22Rv1 (cell line): ENCODE measurements around the gene PRRX1.

ENCODE experiments used
- H3K27ac ChIP-seq: fragments of 450-650 bp; 2 replicates; pipeline ENCODE4 v1.5.1; 2017
- ZFX ChIP-seq: fragments of 450-650 bp; IDR thresholded peaks from 2 replicates; pipeline ENCODE4 v1.6.1; 2017; ENCODE audit warnings: antibody characterized with exemption, borderline replicate concordance
- TF ChIP-seq, protein P1 (sequence below): fragments of 450-650 bp; IDR thresholded peaks from 2 replicates; pipeline ENCODE4 v1.5.1; 2017; ENCODE audit warnings: mild to moderate bottlenecking

The PRRX1 gene

DNA sequence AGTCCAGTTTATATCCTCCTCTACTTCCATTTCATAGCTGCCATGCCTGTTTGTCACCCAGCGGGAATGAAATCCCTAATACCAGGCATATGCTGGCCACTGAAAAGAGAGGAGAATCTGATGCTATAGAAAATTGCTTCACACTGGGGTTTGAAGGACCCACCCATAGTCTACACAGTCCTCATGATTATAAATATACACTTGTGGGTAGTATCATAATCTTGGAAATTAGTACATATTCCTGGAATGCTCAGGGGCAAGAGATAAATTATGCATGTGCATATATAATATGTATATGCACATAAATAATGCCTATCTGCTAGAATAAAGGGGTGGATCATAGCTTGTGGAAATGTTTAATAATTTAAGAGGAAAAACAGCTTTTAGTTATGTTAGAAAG, 105.8 kb downstream of the PRRX1 start:
- no peak overlapping the region for H3K27ac ChIP-seq
- TF ChIP-seq ZFX: no peak
- TF ChIP-seq, protein P1, sequence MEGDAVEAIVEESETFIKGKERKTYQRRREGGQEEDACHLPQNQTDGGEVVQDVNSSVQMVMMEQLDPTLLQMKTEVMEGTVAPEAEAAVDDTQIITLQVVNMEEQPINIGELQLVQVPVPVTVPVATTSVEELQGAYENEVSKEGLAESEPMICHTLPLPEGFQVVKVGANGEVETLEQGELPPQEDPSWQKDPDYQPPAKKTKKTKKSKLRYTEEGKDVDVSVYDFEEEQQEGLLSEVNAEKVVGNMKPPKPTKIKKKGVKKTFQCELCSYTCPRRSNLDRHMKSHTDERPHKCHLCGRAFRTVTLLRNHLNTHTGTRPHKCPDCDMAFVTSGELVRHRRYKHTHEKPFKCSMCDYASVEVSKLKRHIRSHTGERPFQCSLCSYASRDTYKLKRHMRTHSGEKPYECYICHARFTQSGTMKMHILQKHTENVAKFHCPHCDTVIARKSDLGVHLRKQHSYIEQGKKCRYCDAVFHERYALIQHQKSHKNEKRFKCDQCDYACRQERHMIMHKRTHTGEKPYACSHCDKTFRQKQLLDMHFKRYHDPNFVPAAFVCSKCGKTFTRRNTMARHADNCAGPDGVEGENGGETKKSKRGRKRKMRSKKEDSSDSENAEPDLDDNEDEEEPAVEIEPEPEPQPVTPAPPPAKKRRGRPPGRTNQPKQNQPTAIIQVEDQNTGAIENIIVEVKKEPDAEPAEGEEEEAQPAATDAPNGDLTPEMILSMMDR: no peak

DNA sequence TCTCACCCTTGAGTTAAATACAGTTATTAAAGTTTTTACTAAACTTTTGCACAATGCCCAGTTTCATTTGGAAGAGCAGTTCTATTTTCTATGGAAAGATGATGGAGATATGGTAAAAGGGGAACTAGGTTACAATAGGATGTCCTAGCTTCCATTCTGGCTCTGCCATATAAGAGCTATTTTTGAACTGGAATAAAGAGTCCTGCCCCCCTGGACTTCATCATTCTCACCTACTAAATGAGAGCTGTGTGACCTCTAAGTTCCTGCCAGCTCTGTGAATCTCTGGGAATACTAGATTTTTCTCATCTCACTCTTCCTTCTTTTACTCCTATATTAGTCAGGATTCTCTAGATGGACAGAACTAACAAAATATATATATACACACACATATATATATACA, 106.3 kb downstream of the PRRX1 start:
- H3K27ac ChIP-seq: no peak overlapping the region
- no peak for TF ChIP-seq ZFX
- TF ChIP-seq, protein P1: no peak

DNA sequence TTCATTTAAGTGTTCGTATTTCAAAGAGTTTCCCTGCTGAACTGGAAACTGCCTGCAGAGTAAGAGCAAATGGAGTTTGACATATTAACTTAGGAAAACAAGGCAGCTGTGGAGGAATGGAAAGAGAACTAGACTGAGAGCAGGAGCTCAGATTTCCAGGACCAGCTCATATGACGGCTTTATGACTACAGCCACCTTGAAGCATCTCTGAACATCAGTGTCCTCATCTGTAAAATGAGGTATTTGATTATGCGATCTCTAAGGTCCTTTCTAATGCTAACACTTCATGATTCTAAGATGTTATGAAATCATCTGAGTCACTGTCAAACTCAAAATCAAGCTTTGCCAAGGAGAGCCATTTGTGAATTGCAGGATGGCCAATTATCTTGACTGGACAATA, 112.3 kb downstream of the PRRX1 start:
- no peak overlapping the region for H3K27ac ChIP-seq
- TF ChIP-seq, protein P1: no peak
- TF ChIP-seq ZFX: no peak

DNA sequence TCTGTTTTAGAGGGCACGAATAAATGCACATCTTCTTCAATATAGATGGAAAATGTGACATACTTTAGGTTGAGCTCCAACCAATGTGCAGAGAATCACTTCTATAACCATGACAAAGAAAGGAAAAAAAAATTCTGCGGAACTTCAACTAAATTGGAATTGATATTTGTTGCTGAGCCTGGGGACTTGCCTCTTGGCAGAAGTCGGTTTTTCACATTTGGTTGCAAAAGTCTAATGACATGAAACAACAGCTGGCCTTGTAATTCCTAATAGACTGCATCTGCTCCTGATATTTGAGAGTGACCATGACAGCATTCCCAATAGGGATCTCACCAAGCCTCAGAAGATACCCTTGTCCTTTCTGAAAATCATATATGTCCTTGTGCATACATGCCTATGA, 112.8 kb downstream of the PRRX1 start:
- no peak overlapping the region for H3K27ac ChIP-seq
- no peak for TF ChIP-seq ZFX
- TF ChIP-seq, protein P1: no peak
